Esophagus mucosa (tissue), 1 donor: Measurements from ENCODE around the gene NSMCE1. TPM values are rescaled to one million over a fixed set of nuclear protein-coding genes. Genes with fewer than 3 reads are reported as not detected.

Experiments used
- ATAC-seq: fragments of 200-7000 bp; cut with Tn5 transposase; one replicate; pipeline ENCODE4 v1.9.1; 2020
- total RNA-seq: library from RNA; stranded (reverse); gene quantifications from one replicate; pipeline ENCODE4 v1.2.4, GENCODE V29; 2023
- donor health status: DM: yes; HTN: yes; CAD: no.

Gene NSMCE1
- total RNA-seq, 1 donor from 2014 or later = 46.8 TPM

DNA sequence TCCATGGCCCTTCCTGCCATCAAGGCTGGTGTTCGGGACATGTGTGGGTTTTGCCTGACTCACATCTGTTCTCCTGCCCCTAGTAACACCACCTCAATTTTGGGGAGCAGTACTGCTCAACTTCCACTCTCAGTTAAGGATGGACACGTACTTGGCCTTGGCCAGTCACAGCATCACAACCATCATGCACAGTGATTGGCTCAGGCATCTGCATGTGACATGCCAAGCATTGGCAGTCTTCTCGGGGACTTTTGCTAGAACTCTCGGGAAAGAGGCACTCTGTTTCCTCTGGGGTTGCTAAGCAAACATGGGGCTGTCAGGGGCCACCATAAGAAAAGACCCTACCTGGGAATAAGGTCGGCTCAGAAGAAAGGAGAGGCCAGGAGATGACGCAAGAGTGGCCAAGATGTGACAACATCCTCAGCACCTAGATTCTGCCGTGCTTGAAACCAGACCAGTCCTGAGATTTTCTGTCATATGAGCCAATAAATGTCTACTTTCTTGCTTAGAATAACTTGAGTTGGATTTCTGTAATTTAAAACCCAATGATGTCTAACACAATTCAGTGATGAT is 77.1 kb downstream of the NSMCE1 start:
- no peak for ATAC-seq

DNA sequence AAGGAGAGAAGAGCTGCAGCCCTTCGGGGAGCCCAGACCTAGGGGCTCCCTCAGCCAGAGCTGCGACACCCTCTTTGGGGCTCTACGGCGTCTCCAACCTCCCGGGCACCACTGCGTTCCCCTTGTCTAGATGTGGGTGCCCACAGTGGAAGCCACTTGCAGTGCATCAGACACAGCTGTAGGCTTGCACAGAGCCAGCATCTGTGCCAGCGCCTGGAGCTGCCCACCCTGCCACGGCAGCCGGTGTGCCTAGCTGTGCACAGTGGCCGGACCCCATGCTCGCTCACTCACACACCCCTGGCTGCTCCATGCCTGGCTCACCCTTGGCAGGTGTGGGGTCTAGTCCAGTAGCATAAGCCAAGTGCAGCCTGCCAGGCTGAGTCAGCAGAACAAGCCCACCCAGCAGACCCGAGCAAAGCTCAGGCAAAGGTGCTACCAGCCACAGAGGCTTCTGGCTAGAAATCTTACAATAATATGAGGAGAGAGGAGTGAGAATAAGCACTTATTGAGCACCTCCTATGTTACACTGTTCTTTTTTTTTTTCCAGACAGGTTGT is 78.2 kb downstream of the NSMCE1 start:
- ATAC-seq = no peak

- no peak for ATAC-seq
Observed at GRCh38 chr16:27189335-27189972, 79.1 kb downstream of the NSMCE1 start.

GRCh38 chr16:27188633-27189032 is 79.9 kb downstream of the NSMCE1 start:
- no peak for ATAC-seq

DNA sequence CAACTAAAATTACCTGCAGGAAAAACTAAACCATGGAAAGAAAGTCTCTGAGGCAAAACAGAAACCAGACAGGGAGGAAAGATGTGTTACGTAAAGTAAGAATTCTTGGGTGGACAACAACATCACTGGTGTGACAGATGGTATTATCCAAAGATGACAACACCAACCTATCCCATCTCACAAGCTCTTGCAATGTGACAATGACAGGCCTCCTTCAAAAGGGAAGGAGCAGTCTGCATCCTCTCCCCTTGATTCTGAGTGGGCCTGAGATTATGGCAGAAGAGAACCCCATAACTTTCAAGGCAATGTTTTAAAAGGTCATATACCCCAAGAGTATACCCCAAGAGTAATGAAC is 82.8 kb downstream of the NSMCE1 start:
- ATAC-seq = no peak

GRCh38 chr16:27182906-27183405 is 85.6 kb downstream of the NSMCE1 start:
- no peak for ATAC-seq

DNA sequence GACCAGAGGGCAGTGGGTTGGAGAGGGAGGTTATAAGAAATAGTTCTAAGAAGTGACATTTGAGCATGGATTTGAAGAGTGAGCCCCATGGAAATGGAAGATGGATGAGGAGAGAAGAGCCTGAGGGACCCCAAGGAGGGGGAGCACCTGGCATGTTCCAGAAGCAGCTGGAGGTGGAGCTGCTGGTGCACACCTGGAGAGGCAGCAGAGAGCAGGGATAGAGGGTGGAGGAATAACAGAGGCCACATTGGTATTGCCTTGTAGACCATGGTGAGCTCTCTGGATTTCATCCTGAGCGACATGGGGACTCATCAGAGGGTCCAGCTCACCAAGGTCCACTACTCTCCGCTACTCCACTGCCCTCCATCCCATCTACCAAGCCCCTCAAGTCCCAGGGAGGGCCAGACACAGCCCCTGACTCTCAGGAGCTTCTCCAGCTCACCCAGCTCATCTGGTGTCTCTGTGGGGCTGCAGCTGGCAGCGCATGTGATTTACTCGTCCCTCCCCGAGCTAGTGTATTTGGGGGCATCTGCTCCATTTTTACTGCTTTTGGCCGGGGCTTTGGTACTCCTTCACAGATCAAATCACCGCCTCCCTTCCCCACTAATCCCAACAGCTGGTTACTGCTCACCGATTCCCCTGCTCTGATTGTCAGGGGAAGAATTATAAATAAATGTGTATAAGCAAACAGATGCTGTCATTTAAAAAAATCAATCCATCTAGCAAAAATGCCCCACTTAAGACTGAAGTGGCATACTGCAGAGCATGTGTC is 87.4 kb downstream of the NSMCE1 start:
- ATAC-seq = peak; percentile 35

- ATAC-seq = peak; percentile 94
Observed at GRCh38 chr16:27179500-27180072, 89.0 kb downstream of the NSMCE1 start.

DNA sequence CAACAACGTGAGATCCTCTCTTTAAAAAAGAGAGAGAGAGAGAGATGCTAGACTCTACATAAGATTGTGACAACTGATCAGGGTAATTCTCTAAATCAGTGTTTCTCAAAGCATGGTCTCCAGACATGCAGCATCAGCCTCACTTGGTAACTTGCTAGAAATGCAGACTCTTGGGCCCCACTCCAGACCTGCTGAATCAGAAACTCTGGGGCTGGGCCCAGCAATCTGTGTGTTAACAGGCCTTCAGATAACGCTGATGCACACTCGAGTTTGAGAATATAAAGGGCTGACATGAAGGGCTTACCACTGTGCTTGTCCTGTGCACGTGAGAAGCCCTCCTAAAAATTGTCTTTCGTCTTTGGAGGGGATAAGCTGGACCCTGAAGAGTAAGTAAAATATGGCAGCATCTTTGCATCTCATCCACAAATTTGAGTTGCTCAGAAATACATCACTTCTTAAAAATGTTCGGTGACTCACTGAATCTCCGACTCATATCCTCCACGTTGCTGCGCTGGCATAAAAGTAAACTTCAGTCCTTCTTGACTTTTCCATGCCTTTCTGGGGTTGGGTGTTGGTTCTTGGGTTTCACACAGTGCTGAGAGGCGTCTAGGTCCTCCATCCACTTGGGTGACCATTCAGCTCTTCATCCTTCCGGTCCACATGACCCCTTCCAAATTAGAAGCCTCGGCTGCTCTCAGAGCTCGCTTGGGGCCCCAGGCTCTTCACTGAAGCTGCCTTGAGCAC is 91.4 kb downstream of the NSMCE1 start:
- no peak for ATAC-seq

DNA sequence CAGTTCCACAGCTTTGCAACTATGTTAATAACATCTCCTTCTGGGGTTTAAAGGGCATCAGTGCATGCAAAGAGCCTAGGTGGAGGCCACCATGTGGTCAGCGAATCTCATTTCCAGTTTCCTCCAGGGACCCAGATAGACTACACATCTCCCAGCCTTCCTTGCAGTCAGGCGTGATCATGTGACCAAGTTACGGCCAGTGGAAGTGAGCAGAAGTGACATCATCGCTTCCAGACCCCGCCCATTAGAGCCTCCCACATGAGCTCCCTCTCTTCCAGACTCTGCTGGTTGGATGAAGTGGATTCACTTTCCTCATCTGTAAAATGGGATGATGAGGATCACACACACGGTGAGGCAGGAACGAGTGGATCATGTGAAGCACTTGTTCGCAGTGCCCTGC is 92.7 kb downstream of the NSMCE1 start:
- no peak for ATAC-seq

Other genes starting within 250 kb of the NSMCE1 start
- gene C16orf82, start 201.8 kb downstream of the NSMCE1 start, total RNA-seq = not detected
- gene KDM8, start 65.2 kb downstream of the NSMCE1 start, total RNA-seq = 3.9 TPM
- 119 TPM for gene IL4R, start 45.2 kb upstream of the NSMCE1 start, total RNA-seq
- gene IL21R, start 133.4 kb upstream of the NSMCE1 start, total RNA-seq = 0.56 TPM